Measurements from ENCODE around the gene JARID2.

The JARID2 gene

GRCh38 chr6:15434263-15434662 is 188.4 kb downstream of the JARID2 start:
- FAIRE-seq = no peak

GRCh38 chr6:15434823-15435380 is 189.0 kb downstream of the JARID2 start:
- DNase-seq (ENCODE audit: insufficient read length, low spot score) (no peak), FAIRE-seq (no peak)
- TF ChIP-seq PAX5 (IDR thresholded peaks at IDR 0.05; ENCODE audit: insufficient read depth, low read length, severe bottlenecking) = no peak
- no peak for TF ChIP-seq SPI1 (IDR thresholded peaks at IDR 0.05; ENCODE audit: low read depth, low read length)
- no peak for TF ChIP-seq TAF1 (IDR thresholded peaks at IDR 0.05; ENCODE audit: low read depth, low read length)
- TF ChIP-seq POLR2A (IDR thresholded peaks at IDR 0.05; ENCODE audit: low read depth, low read length) = no peak
- TF ChIP-seq POU2F2 (IDR thresholded peaks at IDR 0.05; ENCODE audit: low read depth, low read length) = no peak
- TF ChIP-seq POLR2AphosphoS5 (IDR thresholded peaks at IDR 0.05; ENCODE audit: low read depth, low read length) = no peak

More at GRCh38 chr6:15434263-15434662, 188.4 kb downstream of the JARID2 start:
- DNase-seq (ENCODE audit: insufficient read length, low spot score) = no peak
- TF ChIP-seq SPI1 (IDR thresholded peaks at IDR 0.05; ENCODE audit: low read depth, low read length) = no peak
- no peak for TF ChIP-seq POLR2A (IDR thresholded peaks at IDR 0.05; ENCODE audit: low read depth, low read length)
- TF ChIP-seq TAF1 (IDR thresholded peaks at IDR 0.05; ENCODE audit: low read depth, low read length) = no peak
- no peak for TF ChIP-seq PAX5 (IDR thresholded peaks at IDR 0.05; ENCODE audit: insufficient read depth, low read length, severe bottlenecking)

GRCh38 chr6:15435468-15435867 is 189.6 kb downstream of the JARID2 start:
- no peak for DNase-seq (ENCODE audit: insufficient read length, low spot score)
- FAIRE-seq = no peak

GRCh38 chr6:15436451-15436850 is 190.6 kb downstream of the JARID2 start:
- TF ChIP-seq TAF1 (IDR thresholded peaks at IDR 0.05; ENCODE audit: low read depth, low read length) = no peak
- TF ChIP-seq POU2F2 (IDR thresholded peaks at IDR 0.05; ENCODE audit: low read depth, low read length) = no peak
- no peak for TF ChIP-seq POLR2A (IDR thresholded peaks at IDR 0.05; ENCODE audit: low read depth, low read length)
- no peak for TF ChIP-seq SPI1 (IDR thresholded peaks at IDR 0.05; ENCODE audit: low read depth, low read length)
- no peak for TF ChIP-seq POLR2AphosphoS5 (IDR thresholded peaks at IDR 0.05; ENCODE audit: low read depth, low read length)
- no peak for TF ChIP-seq PAX5 (IDR thresholded peaks at IDR 0.05; ENCODE audit: insufficient read depth, low read length, severe bottlenecking)
- no peak for FAIRE-seq

More at GRCh38 chr6:15435468-15435867, 189.6 kb downstream of the JARID2 start:
- no peak for TF ChIP-seq POU2F2 (IDR thresholded peaks at IDR 0.05; ENCODE audit: low read depth, low read length)
- TF ChIP-seq POLR2AphosphoS5 (IDR thresholded peaks at IDR 0.05; ENCODE audit: low read depth, low read length) = no peak
- TF ChIP-seq PAX5 (IDR thresholded peaks at IDR 0.05; ENCODE audit: insufficient read depth, low read length, severe bottlenecking) = no peak
- TF ChIP-seq TAF1 (IDR thresholded peaks at IDR 0.05; ENCODE audit: low read depth, low read length) = no peak
- no peak for TF ChIP-seq SPI1 (IDR thresholded peaks at IDR 0.05; ENCODE audit: low read depth, low read length)
- TF ChIP-seq POLR2A (IDR thresholded peaks at IDR 0.05; ENCODE audit: low read depth, low read length) = no peak

GRCh38 chr6:15437090-15437635 is 191.3 kb downstream of the JARID2 start:
- FAIRE-seq (peak; percentile 26), DNase-seq (ENCODE audit: insufficient read length, low spot score) (no peak)

More at GRCh38 chr6:15436451-15436850, 190.6 kb downstream of the JARID2 start:
- DNase-seq (ENCODE audit: insufficient read length, low spot score) = no peak

GRCh38 chr6:15439410-15440025 is 193.6 kb downstream of the JARID2 start:
- TF ChIP-seq POU2F2 (IDR thresholded peaks at IDR 0.05; ENCODE audit: low read depth, low read length) (no peak), POLR2A (IDR thresholded peaks at IDR 0.05; ENCODE audit: low read depth, low read length) (no peak), SPI1 (IDR thresholded peaks at IDR 0.05; ENCODE audit: low read depth, low read length) (no peak), TAF1 (IDR thresholded peaks at IDR 0.05; ENCODE audit: low read depth, low read length) (no peak), POLR2AphosphoS5 (IDR thresholded peaks at IDR 0.05; ENCODE audit: low read depth, low read length) (no peak), PAX5 (IDR thresholded peaks at IDR 0.05; ENCODE audit: insufficient read depth, low read length, severe bottlenecking) (no peak)
- DNase-seq (ENCODE audit: insufficient read length, low spot score) = no peak
- peak; percentile 16 for FAIRE-seq

More at GRCh38 chr6:15437090-15437635, 191.3 kb downstream of the JARID2 start:
- TF ChIP-seq POLR2A (IDR thresholded peaks at IDR 0.05; ENCODE audit: low read depth, low read length) (no peak), POU2F2 (IDR thresholded peaks at IDR 0.05; ENCODE audit: low read depth, low read length) (no peak), POLR2AphosphoS5 (IDR thresholded peaks at IDR 0.05; ENCODE audit: low read depth, low read length) (no peak), SPI1 (IDR thresholded peaks at IDR 0.05; ENCODE audit: low read depth, low read length) (no peak), PAX5 (IDR thresholded peaks at IDR 0.05; ENCODE audit: insufficient read depth, low read length, severe bottlenecking) (no peak), TAF1 (IDR thresholded peaks at IDR 0.05; ENCODE audit: low read depth, low read length) (no peak)

- FAIRE-seq (peak; percentile 33), DNase-seq (ENCODE audit: insufficient read length, low spot score) (no peak)
- no peak for TF ChIP-seq POLR2AphosphoS5 (IDR thresholded peaks at IDR 0.05; ENCODE audit: low read depth, low read length)
- TF ChIP-seq TAF1 (IDR thresholded peaks at IDR 0.05; ENCODE audit: low read depth, low read length) = no peak
- TF ChIP-seq PAX5 (IDR thresholded peaks at IDR 0.05; ENCODE audit: insufficient read depth, low read length, severe bottlenecking) = no peak
- no peak for TF ChIP-seq SPI1 (IDR thresholded peaks at IDR 0.05; ENCODE audit: low read depth, low read length)
- no peak for TF ChIP-seq POU2F2 (IDR thresholded peaks at IDR 0.05; ENCODE audit: low read depth, low read length)
- no peak for TF ChIP-seq POLR2A (IDR thresholded peaks at IDR 0.05; ENCODE audit: low read depth, low read length)
Measured at GRCh38 chr6:15440040-15440439, 194.2 kb downstream of the JARID2 start.

GRCh38 chr6:15441215-15441868 is 195.5 kb downstream of the JARID2 start:
- DNase-seq (ENCODE audit: insufficient read length, low spot score) (no peak), FAIRE-seq (no peak)
- TF ChIP-seq SPI1 (IDR thresholded peaks at IDR 0.05; ENCODE audit: low read depth, low read length) (no peak), PAX5 (IDR thresholded peaks at IDR 0.05; ENCODE audit: insufficient read depth, low read length, severe bottlenecking) (no peak), POLR2A (IDR thresholded peaks at IDR 0.05; ENCODE audit: low read depth, low read length) (no peak), TAF1 (IDR thresholded peaks at IDR 0.05; ENCODE audit: low read depth, low read length) (no peak), POU2F2 (IDR thresholded peaks at IDR 0.05; ENCODE audit: low read depth, low read length) (no peak), POLR2AphosphoS5 (IDR thresholded peaks at IDR 0.05; ENCODE audit: low read depth, low read length) (no peak)

- no peak for FAIRE-seq
- TF ChIP-seq POU2F2 (IDR thresholded peaks at IDR 0.05; ENCODE audit: low read depth, low read length) (no peak), PAX5 (IDR thresholded peaks at IDR 0.05; ENCODE audit: insufficient read depth, low read length, severe bottlenecking) (no peak), SPI1 (IDR thresholded peaks at IDR 0.05; ENCODE audit: low read depth, low read length) (no peak)
- no peak for DNase-seq (ENCODE audit: insufficient read length, low spot score)
Measured at GRCh38 chr6:15441981-15442380, 196.1 kb downstream of the JARID2 start.
